ENCODE measurements around the gene UCK2.

UCK2 gene

GRCh38 chr1:165900576-165901380, 73.4 kb downstream of the UCK2 start:
- DNase-seq (ENCODE audit: low read depth in 2 of 2): no peak

- DNase-seq (ENCODE audit: low read depth in 2 of 2): no peak
Observed at GRCh38 chr1:165902565-165902964, 75.2 kb downstream of the UCK2 start.

GRCh38 chr1:165903672-165904071, 76.3 kb downstream of the UCK2 start:
- DNase-seq (ENCODE audit: low read depth in 2 of 2): no peak

- DNase-seq (ENCODE audit: low read depth in 2 of 2): no peak
Observed at GRCh38 chr1:165904948-165905347, 77.5 kb downstream of the UCK2 start.

- no peak for DNase-seq (ENCODE audit: low read depth in 2 of 2)
Observed at GRCh38 chr1:165905853-165906252, 78.4 kb downstream of the UCK2 start.

GRCh38 chr1:165907256-165907857, 79.9 kb downstream of the UCK2 start:
- DNase-seq (ENCODE audit: low read depth in 2 of 2): no peak

GRCh38 chr1:165910764-165911421, 83.5 kb downstream of the UCK2 start:
- DNase-seq (ENCODE audit: low read depth in 2 of 2): no peak

- no peak for DNase-seq (ENCODE audit: low read depth in 2 of 2)
Observed at GRCh38 chr1:165911609-165912281, 84.3 kb downstream of the UCK2 start.

GRCh38 chr1:165912638-165913037, 85.2 kb downstream of the UCK2 start:
- DNase-seq (ENCODE audit: low read depth in 2 of 2): no peak

- peak in 1 of 2 donors; percentile 25 for DNase-seq (ENCODE audit: low read depth in 2 of 2)
Observed at GRCh38 chr1:165914136-165914798, 86.9 kb downstream of the UCK2 start.

GRCh38 chr1:165915480-165915879, 88.1 kb downstream of the UCK2 start:
- DNase-seq (ENCODE audit: low read depth in 2 of 2): no peak

- no peak for DNase-seq (ENCODE audit: low read depth in 2 of 2)
Observed at GRCh38 chr1:165915932-165916348, 88.5 kb downstream of the UCK2 start.

- DNase-seq (ENCODE audit: low read depth in 2 of 2): no peak
Observed at GRCh38 chr1:165917166-165917565, 89.8 kb downstream of the UCK2 start.

- no peak for DNase-seq (ENCODE audit: low read depth in 2 of 2)
Observed at GRCh38 chr1:165924117-165924516, 96.7 kb downstream of the UCK2 start.

GRCh38 chr1:165925498-165926079, 98.2 kb downstream of the UCK2 start:
- no peak for DNase-seq (ENCODE audit: low read depth in 2 of 2)

GRCh38 chr1:165927169-165927568, 99.8 kb downstream of the UCK2 start:
- no peak for DNase-seq (ENCODE audit: low read depth in 2 of 2)

- peak in 1 of 2 donors; percentile 2 for DNase-seq (ENCODE audit: low read depth in 2 of 2)
Observed at GRCh38 chr1:165928075-165928731, 100.8 kb downstream of the UCK2 start.

- DNase-seq (ENCODE audit: low read depth in 2 of 2): no peak
Observed at GRCh38 chr1:165930961-165931360, 103.5 kb downstream of the UCK2 start.

- no peak for DNase-seq (ENCODE audit: low read depth in 2 of 2)
Observed at GRCh38 chr1:165933446-165934170, 106.2 kb downstream of the UCK2 start.

GRCh38 chr1:165936542-165936941, 109.1 kb downstream of the UCK2 start:
- no peak for DNase-seq (ENCODE audit: low read depth in 2 of 2)

Data from stimulated activated CD8-positive, alpha-beta memory T cell treated with anti-CD3 and anti-CD28 coated beads, Interleukin-15, amount 100 ng/mL, for 4 hours (primary cell).